CD4-positive, alpha-beta T cell treated with Interferon gamma for 1 hour (primary cell): ENCODE measurements around the gene NOTCH1.

Source experiments
- DNase-seq: peaks from one replicate; pipeline ENCODE4 v3.0.0-alpha.2; 2020

NOTCH1 gene

DNA sequence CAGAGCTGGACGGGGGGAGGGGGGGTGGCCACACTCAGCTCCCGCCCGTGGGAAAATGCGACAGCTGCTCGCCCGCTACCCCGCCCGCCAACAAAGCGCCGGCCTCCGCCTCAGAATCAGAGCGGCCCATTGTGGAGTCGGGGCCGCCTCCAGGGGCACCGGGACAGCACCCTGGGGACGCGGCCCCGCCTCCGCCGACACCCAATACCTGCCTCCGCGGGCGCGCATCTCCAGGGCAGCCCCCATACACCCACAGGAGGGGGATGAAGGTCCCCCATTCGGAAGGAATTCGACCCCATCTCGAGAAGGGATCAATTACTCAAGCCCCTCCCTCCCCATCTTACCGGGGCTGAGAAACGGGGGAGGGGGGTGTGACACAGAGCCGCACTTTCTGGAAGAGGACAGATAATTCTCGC, 1.3 kb downstream of the NOTCH1 start:
- peak; percentile 45 for DNase-seq

DNA sequence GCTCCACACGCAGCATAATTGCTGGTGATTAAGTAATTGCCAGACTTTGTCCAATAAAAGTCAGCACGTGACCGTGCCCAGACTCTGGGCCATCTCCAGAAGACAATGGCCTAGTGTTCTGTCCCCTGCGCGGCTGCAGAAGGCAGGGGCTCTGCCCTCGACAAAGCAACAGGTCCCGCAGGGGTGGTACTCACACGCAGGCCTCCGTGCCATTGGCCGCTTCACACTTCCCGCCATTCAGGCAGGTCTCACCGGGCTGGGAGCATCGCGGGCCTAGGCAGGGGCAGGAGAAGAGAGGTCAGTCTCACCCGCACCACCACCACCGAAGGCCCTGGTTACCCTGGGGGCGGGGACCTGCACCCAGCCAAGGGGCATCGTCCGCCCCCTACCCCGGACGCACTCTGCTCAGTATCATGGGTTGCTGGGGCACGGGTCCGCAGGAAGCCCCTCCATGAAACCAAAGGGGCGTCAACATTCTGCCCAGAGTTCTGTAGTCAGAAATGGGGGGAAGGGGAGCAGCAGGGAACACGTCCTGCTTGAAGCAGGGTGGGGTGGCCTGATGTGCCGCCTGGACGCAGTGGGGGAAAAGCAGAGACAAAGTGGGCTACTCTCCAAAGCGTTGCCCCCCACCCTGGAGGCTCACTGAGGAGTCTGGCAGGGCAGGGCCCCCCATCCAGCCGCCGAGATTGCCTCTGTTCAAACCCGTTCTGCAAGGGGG, 1.9 kb downstream of the NOTCH1 start:
- no peak for DNase-seq

DNA sequence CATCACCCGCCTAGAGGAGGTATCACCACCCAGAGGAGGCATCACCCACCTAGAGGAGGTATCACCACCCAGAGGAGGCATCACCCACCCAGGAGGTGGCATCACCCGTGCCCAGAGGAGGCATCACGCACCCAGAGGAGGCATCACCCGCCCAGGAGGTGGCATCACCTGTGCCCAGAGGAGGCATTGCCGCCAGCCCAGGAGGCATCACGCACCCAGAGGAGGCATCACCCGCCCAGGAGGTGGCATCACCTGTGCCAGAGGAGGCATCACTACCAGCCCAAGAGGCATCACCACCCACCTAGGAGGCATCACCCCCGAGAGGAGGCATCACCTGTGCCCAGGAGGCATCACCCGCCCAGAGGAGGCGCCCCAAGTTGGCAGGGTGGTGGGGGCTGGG, 2.6 kb downstream of the NOTCH1 start:
- no peak for DNase-seq

- DNase-seq: no peak
These were observed 3.4 kb downstream of the NOTCH1 start for GRCh38 chr9:136542241-136543040.

GRCh38 chr9:136541709-136542108, 4.1 kb downstream of the NOTCH1 start:
- no peak for DNase-seq

DNA sequence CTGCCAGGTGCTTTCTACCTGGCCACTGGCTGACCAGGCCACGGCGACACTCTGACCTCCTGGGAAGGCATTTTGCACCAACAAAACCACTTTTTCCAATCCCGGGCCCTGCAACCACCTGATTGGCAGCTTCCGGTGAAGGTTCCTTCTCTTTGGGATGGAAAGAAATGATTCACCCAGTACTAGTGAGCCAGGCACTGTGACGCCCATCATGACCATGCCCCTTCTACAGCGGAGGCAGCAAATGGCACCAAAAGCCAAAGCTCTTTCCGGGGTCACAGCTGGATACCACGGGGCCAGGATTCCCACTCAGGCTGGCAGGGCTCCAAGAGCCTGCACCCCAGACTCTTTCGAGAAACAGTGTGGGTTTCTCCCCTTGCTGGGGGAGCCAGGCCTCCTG, 4.7 kb downstream of the NOTCH1 start:
- no peak for DNase-seq

DNA sequence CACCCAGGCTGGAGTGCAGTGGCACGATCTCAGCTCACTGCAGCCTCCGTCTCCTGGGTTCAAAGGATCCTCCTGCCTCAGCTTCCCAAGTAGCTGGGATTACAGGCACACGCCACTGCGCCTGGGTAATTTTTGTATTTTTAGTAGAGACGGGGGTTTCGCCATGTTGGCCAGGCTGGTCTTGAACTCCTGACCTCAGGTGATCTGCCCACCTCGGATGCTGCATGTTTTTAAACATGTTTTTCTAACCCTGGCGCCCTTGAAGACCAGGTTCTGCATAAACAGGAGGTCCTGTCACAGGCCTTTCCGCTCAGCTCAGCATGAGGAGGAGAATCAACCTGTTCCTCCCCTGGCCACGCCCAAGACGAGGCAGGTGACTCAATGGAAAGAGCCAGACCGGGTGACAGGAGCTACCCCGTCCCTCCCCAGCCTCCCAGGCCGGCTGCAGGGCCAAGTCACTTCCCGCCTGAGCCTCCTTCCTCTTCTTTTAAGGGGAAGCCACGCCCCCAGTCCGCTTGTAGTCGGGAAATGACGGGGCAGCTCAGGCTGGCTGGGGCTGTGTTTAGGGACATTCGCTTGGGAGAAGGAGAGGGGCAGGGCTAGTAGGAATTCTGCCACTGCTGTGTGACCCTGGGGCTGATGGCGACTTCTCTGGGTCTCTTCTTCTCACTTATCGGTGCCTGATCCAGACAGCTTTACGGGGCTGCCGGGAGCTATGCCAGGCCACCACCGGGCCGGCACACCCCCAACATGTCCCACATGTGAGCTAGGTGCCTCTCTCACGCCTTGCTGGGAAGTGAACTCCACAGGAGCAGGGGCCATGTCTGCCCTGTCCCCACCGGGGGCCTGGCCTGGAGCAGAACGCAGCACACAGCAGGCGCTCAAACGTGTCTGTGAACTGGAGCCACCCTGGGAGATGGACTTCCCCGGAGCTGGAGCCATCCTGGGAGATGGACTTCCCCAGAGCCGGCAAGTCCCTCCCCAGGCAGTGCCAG, 6.1 kb downstream of the NOTCH1 start:
- DNase-seq: peak; percentile 89

- DNase-seq: peak; percentile 46
These were observed 7.0 kb downstream of the NOTCH1 start for GRCh38 chr9:136538599-136539426.

DNA sequence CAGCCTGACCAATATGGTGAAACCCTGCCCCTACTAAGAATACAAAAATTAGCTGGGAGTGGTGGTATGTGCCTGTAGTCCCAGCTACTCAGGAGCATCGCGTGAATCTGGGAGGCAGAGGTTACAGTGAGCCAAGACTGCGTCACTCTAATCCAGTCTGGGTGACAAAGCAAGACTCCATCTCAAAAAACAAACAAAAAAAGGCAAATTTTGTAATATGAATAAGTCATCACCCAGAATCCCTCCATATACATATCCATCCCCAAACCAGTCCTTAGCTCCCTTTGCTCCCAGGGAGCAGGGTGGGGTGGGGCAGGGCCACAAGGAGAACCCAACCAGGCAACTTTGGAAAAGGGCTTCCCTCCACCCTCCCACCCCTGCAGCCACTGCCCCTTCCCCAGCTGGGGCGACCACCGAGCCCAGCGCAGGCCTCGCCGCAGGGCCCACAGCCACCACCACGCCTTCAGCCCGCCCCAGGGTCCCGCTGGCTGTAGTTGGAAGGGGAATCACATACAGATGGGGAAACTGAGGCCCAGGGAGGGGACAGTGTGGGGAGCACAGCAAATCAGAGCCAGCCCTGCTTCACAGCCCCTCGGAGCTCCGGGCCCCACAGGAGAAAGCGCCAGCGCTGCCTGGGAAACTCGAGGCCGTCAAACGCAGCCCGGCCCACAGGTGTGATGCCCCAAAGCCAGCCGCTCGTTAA, 7.8 kb downstream of the NOTCH1 start:
- no peak for DNase-seq

DNA sequence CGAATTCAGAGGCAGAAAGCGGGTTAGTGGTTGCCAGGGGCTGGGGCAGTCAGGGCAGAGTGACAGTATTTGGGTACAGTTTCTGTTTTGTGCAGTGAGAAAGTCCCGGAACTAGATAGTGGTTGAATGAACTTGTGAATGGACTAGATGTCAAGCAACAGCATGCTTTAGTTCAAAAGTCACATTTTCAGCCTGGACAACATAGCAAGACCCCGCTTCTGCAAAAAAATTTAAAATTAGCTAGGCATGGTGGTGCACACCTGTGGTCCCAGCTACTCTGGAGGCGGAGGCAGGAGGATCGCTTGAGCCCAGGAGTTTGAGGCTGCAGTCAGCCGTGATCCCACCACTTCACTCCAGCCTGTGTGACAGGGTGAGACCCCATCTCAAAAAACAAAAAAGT, 8.4 kb downstream of the NOTCH1 start:
- DNase-seq: no peak

DNA sequence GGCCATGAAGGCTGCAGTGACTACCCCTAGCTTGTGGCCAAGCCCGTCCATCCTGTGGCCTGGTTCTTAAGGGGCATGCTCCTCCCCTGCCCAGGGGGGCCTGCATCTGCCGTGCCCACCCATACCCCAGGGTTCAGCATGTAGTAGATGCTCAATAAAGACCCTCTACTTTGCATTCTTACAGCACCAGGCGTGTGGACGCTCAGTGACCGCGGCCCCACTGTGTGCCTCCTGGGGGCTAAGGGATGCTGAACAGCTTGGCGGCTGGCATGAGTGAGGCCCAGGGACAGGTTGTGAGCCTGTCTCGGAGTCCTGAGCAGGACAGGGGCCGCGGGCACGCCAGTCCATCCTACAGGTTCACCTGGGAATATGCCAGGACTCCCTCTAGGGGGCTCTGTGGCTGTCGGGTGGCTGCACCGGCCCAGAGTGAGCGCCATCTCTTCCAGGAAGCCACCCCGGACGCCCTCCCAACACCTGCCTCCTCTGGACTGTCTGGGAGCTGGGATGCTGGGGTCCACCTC, 9.1 kb downstream of the NOTCH1 start:
- DNase-seq: no peak

DNA sequence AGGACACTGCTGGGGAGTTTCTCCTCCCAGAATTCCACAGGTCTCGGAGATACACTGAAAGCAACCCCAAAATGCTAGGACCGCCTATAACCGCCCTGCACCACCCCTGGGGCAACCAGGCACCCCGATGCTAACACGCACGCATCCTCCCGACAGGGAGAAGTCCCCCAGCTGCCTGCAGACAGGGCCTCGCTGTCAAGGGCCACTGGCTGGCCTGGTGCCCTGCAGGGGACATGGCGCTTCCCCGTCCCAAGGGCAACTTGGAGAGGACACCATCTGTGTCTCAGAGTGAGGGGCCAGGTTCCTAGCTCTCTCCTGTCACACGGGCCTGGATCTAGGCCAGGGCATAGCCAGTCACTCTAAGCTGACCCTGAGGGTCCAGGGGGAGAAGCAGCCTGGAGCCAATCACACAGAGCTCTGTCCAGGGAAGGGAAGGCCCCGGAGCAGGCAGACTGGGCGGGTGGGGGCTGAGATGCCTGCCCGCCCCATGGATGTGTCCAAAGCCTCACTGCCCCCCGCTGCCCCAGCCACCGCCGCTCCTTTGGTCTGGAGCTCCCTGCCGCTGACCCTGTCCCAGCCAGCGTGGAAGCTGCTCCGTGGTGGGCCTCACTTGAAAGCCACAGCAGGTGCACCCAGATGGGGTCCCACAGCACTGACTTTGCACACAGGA, 9.7 kb downstream of the NOTCH1 start:
- no peak for DNase-seq

DNA sequence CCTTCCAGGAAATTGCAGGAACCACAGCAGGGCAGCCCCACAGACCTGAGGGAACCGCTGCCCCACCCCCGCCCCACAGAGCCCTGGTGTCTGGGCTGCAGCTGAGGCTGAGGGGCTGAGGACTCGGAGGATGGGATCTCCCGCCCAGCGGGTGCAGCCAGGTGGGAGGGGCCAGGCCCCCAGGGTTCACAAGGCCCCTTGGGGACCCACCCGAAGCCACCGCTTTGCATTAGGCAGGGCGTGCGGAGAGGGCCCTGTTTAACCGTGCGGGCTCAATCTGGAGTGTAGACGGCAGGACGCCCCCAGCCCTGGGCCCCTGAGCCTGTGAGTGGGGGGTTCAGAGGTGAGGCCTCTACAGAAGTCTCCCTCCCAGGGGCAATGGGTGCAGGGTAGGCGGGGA, 10.8 kb downstream of the NOTCH1 start:
- DNase-seq: peak; percentile 28

GRCh38 chr9:136534366-136534765, 11.5 kb downstream of the NOTCH1 start:
- no peak for DNase-seq

DNA sequence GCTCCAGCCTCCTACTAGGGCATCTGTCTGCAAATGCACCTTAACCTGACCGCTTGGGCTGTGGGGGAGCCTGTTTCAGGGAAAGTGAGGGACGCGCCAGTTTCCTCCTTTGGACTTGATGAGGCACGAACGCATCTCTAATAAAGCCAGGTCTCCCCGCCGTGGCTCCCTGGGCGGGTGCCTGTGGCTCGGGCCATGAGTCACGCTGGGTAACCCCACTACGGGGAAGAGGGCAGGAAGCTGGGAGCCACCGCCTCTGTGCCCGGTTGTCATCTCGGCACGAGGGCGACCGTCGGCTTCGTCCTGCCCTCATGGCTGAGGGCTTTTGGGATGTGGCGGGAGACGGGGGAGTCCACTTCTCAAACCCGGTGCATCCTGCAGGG, 12.1 kb downstream of the NOTCH1 start:
- peak; percentile 80 for DNase-seq

DNA sequence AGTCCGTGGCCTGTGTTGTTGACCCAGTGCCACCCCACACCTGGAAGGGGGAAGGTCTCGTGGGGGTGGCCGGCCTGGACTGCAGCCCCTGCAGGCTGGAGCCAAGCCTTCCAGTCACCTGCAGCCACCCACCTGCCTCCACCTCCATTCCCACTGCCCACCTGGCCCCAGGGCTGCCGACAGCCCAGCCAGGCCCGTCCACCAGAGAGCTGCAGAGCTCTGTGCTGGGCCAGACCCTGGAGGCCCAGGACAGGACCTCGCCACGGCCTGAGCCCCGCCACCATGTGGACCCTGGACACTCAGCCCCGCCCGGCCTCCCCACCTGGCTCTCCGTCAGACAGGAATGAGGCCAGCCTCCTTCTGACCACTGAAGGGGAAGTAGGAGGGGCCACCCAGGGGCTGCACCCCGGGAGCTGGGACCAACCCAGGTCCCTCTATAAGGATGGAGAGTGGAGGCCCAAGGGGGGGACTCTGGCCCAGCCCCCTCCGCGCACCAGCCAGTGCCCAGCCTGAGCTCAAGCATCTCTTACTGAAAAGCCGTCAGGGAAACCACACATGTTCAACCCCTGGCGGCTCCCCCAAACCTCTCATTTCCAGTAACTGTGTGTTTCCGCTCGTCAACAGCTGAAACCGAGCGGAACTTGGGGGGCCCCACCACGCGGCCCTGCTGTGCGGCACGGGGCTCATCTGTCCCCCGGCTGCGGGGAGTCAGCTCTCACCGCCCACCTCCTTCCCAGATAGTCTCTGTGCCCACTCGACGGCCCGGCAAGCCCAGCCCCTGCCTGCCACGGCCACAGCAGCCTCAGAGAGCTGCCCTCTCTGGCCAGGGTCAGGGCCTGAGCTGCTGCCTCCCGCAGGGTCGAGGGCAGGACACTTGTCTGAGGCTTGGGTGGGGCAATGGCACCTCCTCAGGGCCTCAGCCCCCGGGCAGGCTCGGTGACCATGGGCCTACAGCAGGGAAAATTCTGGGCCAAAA, 12.8 kb downstream of the NOTCH1 start:
- peak; percentile 48 for DNase-seq

DNA sequence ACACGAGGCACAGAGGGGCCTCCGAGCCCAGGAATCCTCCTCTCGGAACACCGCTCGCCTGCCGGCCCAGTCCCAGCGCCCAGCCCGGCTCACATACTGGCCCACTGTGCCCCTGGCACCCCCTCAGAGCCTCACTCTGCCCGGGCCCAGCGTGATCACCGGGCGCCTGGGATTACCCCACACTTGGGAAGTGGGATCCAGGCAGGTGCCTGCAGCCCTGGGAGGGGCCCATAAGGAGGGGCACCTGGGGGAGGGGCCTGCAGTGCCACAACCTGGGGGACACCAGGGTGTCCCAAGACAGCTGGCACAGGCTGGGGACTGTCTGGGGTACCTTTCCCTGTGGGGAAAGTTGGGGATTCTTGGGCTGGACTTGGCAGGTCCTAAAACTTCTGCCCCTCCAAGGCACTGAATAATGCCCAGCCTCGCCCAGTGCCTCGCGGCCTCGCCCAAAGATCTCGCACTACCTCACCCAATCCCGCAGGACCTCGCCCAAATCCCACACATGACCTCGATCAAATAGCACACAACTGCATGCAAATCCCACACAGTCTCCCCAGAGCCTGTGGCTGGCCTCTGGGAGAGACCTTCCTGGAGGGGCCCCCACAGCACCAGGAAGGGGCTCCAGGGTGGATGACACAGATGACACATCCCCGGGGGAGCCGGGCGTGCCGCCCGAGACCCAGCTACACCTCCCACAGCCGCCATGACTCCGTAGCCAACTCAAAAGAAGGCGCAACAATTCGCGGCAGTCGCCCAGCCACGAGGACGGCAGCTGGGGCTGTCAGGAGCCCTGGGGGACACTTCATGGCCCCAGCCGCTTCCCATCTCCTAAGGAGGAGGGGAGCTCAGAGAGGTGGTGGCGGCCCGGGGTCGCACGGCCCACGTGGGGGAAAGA, 13.7 kb downstream of the NOTCH1 start:
- DNase-seq: no peak

DNA sequence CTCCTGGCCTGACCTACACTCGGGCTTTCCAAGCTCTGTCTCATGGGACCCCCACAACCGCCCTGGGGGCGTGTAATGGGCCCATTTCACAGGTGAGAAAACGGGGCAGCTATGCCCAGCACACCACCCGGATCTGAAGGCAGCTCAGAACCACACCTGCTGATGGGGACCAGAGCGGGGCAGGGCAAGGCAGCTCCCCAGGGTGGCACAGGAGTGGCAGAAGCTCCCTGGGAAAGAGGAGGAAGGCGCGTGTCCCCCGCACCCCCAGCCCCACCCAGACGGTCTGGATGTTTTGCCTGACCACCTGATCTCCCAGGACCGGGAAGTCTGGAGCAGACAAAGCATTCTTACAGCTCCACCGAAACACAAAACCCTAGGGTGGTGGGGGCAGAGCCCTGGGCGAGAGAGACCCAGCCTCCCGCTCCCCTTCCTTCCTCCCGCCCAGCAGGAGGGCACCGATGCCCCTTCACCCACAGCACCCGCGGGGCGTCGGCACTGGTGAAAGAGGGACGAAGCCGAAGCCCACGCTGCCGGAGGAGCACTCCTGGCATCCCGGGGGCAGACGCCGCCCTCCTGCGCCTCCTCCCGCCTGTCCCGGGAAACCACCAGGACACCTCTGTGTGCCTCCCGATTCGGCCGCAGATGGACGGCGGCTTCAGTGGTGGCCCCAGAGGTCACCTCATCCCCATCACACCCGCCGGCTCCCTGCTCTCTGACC, 14.5 kb downstream of the NOTCH1 start:
- no peak for DNase-seq
